Fibroblast of lung (primary cell): Measurements from ENCODE around the gene USH2A.

Experiments
- CTCF ChIP-seq, 2 donors: IDR thresholded peaks in 1 of 2; conservative IDR thresholded peaks in 1 of 2; 1 replicate in 1 of 2; 2 replicates in 1 of 2; pipeline ENCODE4 v1.5.1; 2011 to 2012; ENCODE audit warnings: low read length in 2 of 2, control low read depth in 1 of 2, inconsistent platforms in 1 of 2, low read depth in 1 of 2, mild to moderate bottlenecking in 1 of 2
- EZH2 ChIP-seq: IDR thresholded peaks from 2 replicates; pipeline ENCODE4 v1.5.1; 2012; ENCODE audit warnings: low read length, control low read depth, mild to moderate bottlenecking; ENCODE audit errors: missing control alignments

- TF ChIP-seq CTCF (conservative IDR thresholded peaks at IDR 0.05 in 1 of 2, IDR thresholded peaks at IDR 0.05 in 1 of 2; ENCODE audit: low read depth in 1 of 2, low read length in 2 of 2): no peak
- TF ChIP-seq EZH2: no peak
Observed at GRCh38 chr1:216076751-216077150, 346.5 kb downstream of the USH2A start.
